Smooth muscle cell (in vitro differentiated cells): ENCODE measurements around the gene CD226. TPM values are rescaled to one million over a fixed set of nuclear protein-coding genes. Genes with fewer than 3 reads are reported as not detected.

ENCODE experiments used
- DNase-seq: peaks from one replicate; lab custom pipeline; 2025; ENCODE audit not compliant: unreplicated experiment; lab: John Stamatoyannopoulos, UW
- H2AFZ ChIP-seq: fragments of 200-600 bp; sonication (generic); 2 replicates; pipeline ENCODE4 v1.6.0; 2016; ENCODE audit warnings: antibody characterized with exemption, low read depth, mild to moderate bottlenecking
- H3F3A ChIP-seq: fragments of 200-600 bp; sonication (generic); 2 replicates; pipeline ENCODE4 v1.6.0; 2017; ENCODE audit warnings: antibody characterized with exemption, low read depth
- H3K27ac ChIP-seq: fragments of 200-600 bp; sonication (generic); 2 replicates; pipeline ENCODE4 v1.5.1; 2016; ENCODE audit warnings: low read depth, mild to moderate bottlenecking
- H3K27me3 ChIP-seq: fragments of 200-600 bp; sonication (generic); 2 replicates; pipeline ENCODE4 v1.6.1; 2016; ENCODE audit warnings: low read depth, mild to moderate bottlenecking
- H3K36me3 ChIP-seq: fragments of 200-600 bp; sonication (generic); 2 replicates; pipeline ENCODE4 v1.5.1; 2016; ENCODE audit warnings: low read depth
- H3K4me1 ChIP-seq: fragments of 200-600 bp; sonication (generic); 2 replicates; pipeline ENCODE4 v1.5.1; 2016; ENCODE audit warnings: low read depth
- H3K4me2 ChIP-seq: fragments of 200-600 bp; sonication (generic); 2 replicates; pipeline ENCODE4 v1.6.0; 2016; ENCODE audit warnings: mild to moderate bottlenecking
- H3K4me3 ChIP-seq: fragments of 200-600 bp; sonication (generic); 2 replicates; pipeline ENCODE4 v1.5.1; 2016; ENCODE audit warnings: mild to moderate bottlenecking
- H3K79me2 ChIP-seq: fragments of 200-600 bp; sonication (generic); 2 replicates; pipeline ENCODE4 v1.6.0; 2016; ENCODE audit warnings: low read depth, mild to moderate bottlenecking
- H3K9ac ChIP-seq: fragments of 200-600 bp; sonication (generic); 2 replicates; pipeline ENCODE4 v1.6.0; 2016; ENCODE audit warnings: low read depth
- H3K9me3 ChIP-seq: fragments of 200-600 bp; sonication (generic); replicated peaks from 2 replicates; pipeline ENCODE4 v1.5.1; 2016; ENCODE audit warnings: low read depth
- H4K20me1 ChIP-seq: fragments of 200-600 bp; sonication (generic); 2 replicates; pipeline ENCODE4 v1.6.0; 2016; ENCODE audit warnings: low read depth
- CTCF ChIP-seq: fragments of 200-600 bp; sonication (generic); IDR thresholded peaks from 2 replicates; pipeline ENCODE4 v1.5.1; 2017; ENCODE audit warnings: borderline replicate concordance, mild to moderate bottlenecking, antibody characterized with exemption; ENCODE audit not compliant: insufficient read depth, poor library complexity, severe bottlenecking
- WGBS: methylation state at CpG from one replicate; pipeline ENCODE4 v1.1.7; 2016; ENCODE audit warnings: low lambda C conversion rate; 5-methylcytosine and 5-hydroxymethylcytosine counted together
- polyA plus RNA-seq: library from polyadenylated mRNA; unstranded; fragments of >200 nt; fragmentation: Nextera tagmentation; extraction: Ambion mirVana; gene quantifications from 2 replicates; pipeline ENCODE4 v1.2.1, GENCODE V29; 2016
- total RNA-seq: library from RNA; depleted of rRNA; stranded (reverse); fragments of >200 nt; gene quantifications from 2 replicates; pipeline ENCODE4 v1.2.3, GENCODE V29; 2014

CD226 gene
- total and polyA plus RNA-seq, 2 experiments from 2014 or later = 0.02 to 0.36 TPM

- DNase-seq = no peak
- Histone ChIP-seq H4K20me1 (no peaks in the 10 kb centered on the region), H3K4me3 (no peak overlapping the region), H3K27me3 (no peaks in the 10 kb centered on the region), H3K27ac (no peak overlapping the region), H3K9ac (no peak overlapping the region), H3K4me2 (peak overlapping the region; percentile 58), H3K4me1 (peaks cover 13% of the 10 kb centered on the region), H3F3A (peaks cover 7% of the 10 kb centered on the region), H3K36me3 (no peaks in the 10 kb centered on the region), H3K9me3 (no peaks in the 10 kb centered on the region), H3K79me2 (no peaks in the 10 kb centered on the region), H2AFZ (no peak overlapping the region)
- no peak for TF ChIP-seq CTCF
- 57% methylated on average over 8 of the region's 8 CpGs for WGBS
Observed at GRCh38 chr18:69845593-69846506, 101.8 kb downstream of the CD226 start.

GRCh38 chr18:69844656-69845055 lies 103.0 kb downstream of the CD226 start:
- no peaks in the 10 kb centered on the region for H3K9me3 ChIP-seq
- WGBS = 96% methylated on average over 2 of the region's 2 CpGs

GRCh38 chr18:69843015-69843414 lies 104.7 kb downstream of the CD226 start:
- Histone ChIP-seq H3K4me2 (no peak overlapping the region), H3K79me2 (no peaks in the 10 kb centered on the region), H3K9me3 (no peaks in the 10 kb centered on the region), H3K27me3 (no peaks in the 10 kb centered on the region), H4K20me1 (no peaks in the 10 kb centered on the region), H3K27ac (no peak overlapping the region), H3K9ac (no peak overlapping the region), H3K4me1 (peaks cover 16% of the 10 kb centered on the region), H3K4me3 (no peak overlapping the region), H2AFZ (no peak overlapping the region), H3K36me3 (no peaks in the 10 kb centered on the region), H3F3A (peaks cover 20% of the 10 kb centered on the region)
- 74% methylated on average over 5 of the region's 5 CpGs for WGBS
- no peak for DNase-seq
- no peak for TF ChIP-seq CTCF

More at GRCh38 chr18:69844656-69845055, 103.0 kb downstream of the CD226 start:
- Histone ChIP-seq H3K4me1 (peaks cover 16% of the 10 kb centered on the region), H4K20me1 (no peaks in the 10 kb centered on the region), H2AFZ (no peak overlapping the region), H3F3A (peaks cover 15% of the 10 kb centered on the region), H3K4me3 (no peak overlapping the region), H3K79me2 (no peaks in the 10 kb centered on the region), H3K27me3 (no peaks in the 10 kb centered on the region), H3K9ac (no peak overlapping the region), H3K27ac (no peak overlapping the region), H3K36me3 (no peaks in the 10 kb centered on the region), H3K4me2 (no peak overlapping the region)
- no peak for TF ChIP-seq CTCF
- DNase-seq = no peak
